MM.1S (cell line): ENCODE measurements around the gene TAF9.

ENCODE experiments used
- DNase-seq: peaks from one replicate; pipeline ENCODE4 v3.0.0-alpha.2; 2015
- H2AFZ ChIP-seq: fragments of 300-600 bp; sonication (generic); 2 replicates; pipeline ENCODE4 v1.6.0; 2016; ENCODE audit warnings: antibody characterized with exemption, low read length
- H3F3A ChIP-seq: fragments of 300-600 bp; sonication (generic); 2 replicates; pipeline ENCODE4 v1.6.1; 2016; ENCODE audit warnings: mild to moderate bottlenecking, antibody characterized with exemption, low read length, moderate library complexity, mixed read lengths; ENCODE audit not compliant: insufficient read depth
- H3K27ac ChIP-seq: fragments of 300-600 bp; sonication (generic); 2 replicates; pipeline ENCODE4 v1.5.1; 2016; ENCODE audit warnings: mild to moderate bottlenecking, low read length
- H3K27me3 ChIP-seq: fragments of 300-600 bp; sonication (generic); replicated peaks from 2 replicates; pipeline ENCODE4 v1.6.0; 2016; ENCODE audit warnings: low read length; ENCODE audit not compliant: insufficient read depth
- H3K36me3 ChIP-seq: fragments of 300-600 bp; sonication (generic); replicated peaks from 2 replicates; pipeline ENCODE4 v1.6.1; 2016; ENCODE audit warnings: mild to moderate bottlenecking, low read length, mixed read lengths; ENCODE audit not compliant: insufficient read depth
- H3K4me1 ChIP-seq: fragments of 300-600 bp; sonication (generic); 2 replicates; pipeline ENCODE4 v1.6.1; 2016; ENCODE audit warnings: low read length, mixed read lengths
- H3K4me2 ChIP-seq: fragments of 300-600 bp; sonication (generic); 2 replicates; pipeline ENCODE4 v1.6.0; 2016; ENCODE audit warnings: low read depth, low read length
- H3K4me3 ChIP-seq: fragments of 300-600 bp; sonication (generic); 2 replicates; pipeline ENCODE4 v1.5.1; 2016; ENCODE audit warnings: low read length, mixed read lengths
- H3K79me2 ChIP-seq: fragments of 300-600 bp; sonication (generic); 2 replicates; pipeline ENCODE4 v1.6.1; 2016; ENCODE audit warnings: mixed run types, low read length, mixed read lengths
- H3K9ac ChIP-seq: fragments of 300-600 bp; sonication (generic); 2 replicates; pipeline ENCODE4 v1.6.1; 2016; ENCODE audit warnings: low read length, mixed read lengths
- H3K9me2 ChIP-seq: fragments of 300-600 bp; sonication (generic); replicated peaks from 2 replicates; pipeline ENCODE4 v1.6.1; 2016; ENCODE audit warnings: mild to moderate bottlenecking, low read length, mixed read lengths; ENCODE audit not compliant: insufficient read depth
- H3K9me3 ChIP-seq: fragments of 300-600 bp; sonication (generic); replicated peaks from 2 replicates; pipeline ENCODE4 v1.6.1; 2016; ENCODE audit warnings: mild to moderate bottlenecking, low read length, mixed read lengths; ENCODE audit not compliant: insufficient read depth
- H4K20me1 ChIP-seq: fragments of 300-600 bp; sonication (generic); 2 replicates; pipeline ENCODE4 v1.6.1; 2016; ENCODE audit warnings: mild to moderate bottlenecking, low read length, moderate library complexity, mixed read lengths; ENCODE audit not compliant: insufficient read depth
- CTCF ChIP-seq: fragments of 300-600 bp; sonication (generic); IDR thresholded peaks from 2 replicates; pipeline ENCODE4 v1.5.1; 2016; ENCODE audit warnings: antibody characterized with exemption, low read length, mixed read lengths
- EZH2 ChIP-seq: fragments of 300-600 bp; sonication (generic); optimal IDR thresholded peaks from 2 replicates; pipeline ENCODE3; 2017; ENCODE audit warnings: low read depth, mild to moderate bottlenecking, antibody characterized with exemption, low read length, mixed read lengths
- EZH2phosphoT487 ChIP-seq: fragments of 300-600 bp; sonication (generic); IDR thresholded peaks from 2 replicates; pipeline ENCODE4 v1.6.1; 2018; ENCODE audit warnings: antibody characterized with exemption, low read length

Gene TAF9

DNA sequence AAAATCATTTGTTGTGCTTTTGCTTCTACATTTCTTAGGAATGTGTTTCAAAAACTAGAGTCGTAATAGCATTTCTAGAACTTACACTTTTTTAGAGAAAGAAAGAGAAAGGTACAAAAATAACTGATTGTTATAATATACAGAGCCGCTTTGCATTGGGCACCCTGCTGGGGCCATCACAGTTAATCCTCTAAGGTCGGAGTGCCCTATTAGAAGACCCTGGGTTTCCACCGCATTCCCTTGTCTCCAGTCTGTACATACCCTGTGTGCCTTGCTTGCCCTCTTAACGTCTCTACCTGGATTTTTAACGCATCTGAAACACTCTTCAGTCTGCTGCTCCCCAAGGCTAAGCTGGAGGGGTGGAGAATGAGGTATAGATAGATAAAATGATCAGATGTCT lies 46.9 kb upstream of the TAF9 start:
- Histone ChIP-seq H3F3A (peaks cover 10% of the 10 kb centered on the region), H2AFZ (no peak overlapping the region), H3K79me2 (no peaks in the 10 kb centered on the region), H3K4me2 (no peak overlapping the region), H3K9me3 (no peaks in the 10 kb centered on the region), H3K27ac (no peak overlapping the region), H4K20me1 (no peaks in the 10 kb centered on the region), H3K27me3 (no peaks in the 10 kb centered on the region), H3K4me1 (no peaks in the 10 kb centered on the region), H3K9ac (no peak overlapping the region), H3K36me3 (0 out of 2 replicates have a peak, but pooled peaks cover 4% of the 10 kb centered on the region), H3K9me2 (no peaks in the 10 kb centered on the region), H3K4me3 (no peak overlapping the region)
- DNase-seq: no peak
- TF ChIP-seq EZH2phosphoT487 (no peak), EZH2 (no peak), CTCF (no peak)

DNA sequence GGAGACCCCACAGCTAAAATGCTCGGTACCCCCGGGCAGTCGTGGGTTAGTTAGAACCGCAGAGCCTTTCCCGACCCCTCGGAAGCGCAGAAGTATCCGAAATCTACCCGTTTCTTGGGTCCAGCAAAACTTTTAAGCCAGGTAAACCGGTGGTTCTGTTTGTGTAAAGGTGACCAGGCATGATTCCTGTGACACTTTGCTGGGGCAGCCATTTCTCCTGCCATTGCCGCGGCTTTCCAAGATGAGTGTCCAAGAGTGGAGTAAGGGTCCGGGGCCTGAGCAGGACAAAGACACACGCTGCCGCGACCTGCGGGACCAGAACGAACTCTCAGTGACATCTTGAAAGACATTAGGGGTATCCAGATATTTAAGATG lies 46.3 kb upstream of the TAF9 start:
- 0 out of 2 replicates have a peak, but pooled peaks cover 4% of the 10 kb centered on the region for H3K36me3 ChIP-seq
- H3K79me2 ChIP-seq: no peaks in the 10 kb centered on the region
- H3K9me2 ChIP-seq: no peaks in the 10 kb centered on the region
- TF ChIP-seq EZH2phosphoT487: no peak
- no peak for TF ChIP-seq EZH2
- TF ChIP-seq CTCF: no peak
- H3K9me3 ChIP-seq: no peaks in the 10 kb centered on the region
- peak overlapping the region; percentile 49; the same call in 1 of the 2 replicates for H3K4me2 ChIP-seq
- H3F3A ChIP-seq: peaks cover 10% of the 10 kb centered on the region
- no peaks in the 10 kb centered on the region for H3K4me1 ChIP-seq
- no peak overlapping the region for H3K9ac ChIP-seq
- H3K27me3 ChIP-seq: no peaks in the 10 kb centered on the region
- H2AFZ ChIP-seq: peak overlapping the region; percentile 43
- no peaks in the 10 kb centered on the region for H4K20me1 ChIP-seq
- no peak for DNase-seq
- peak overlapping the region; percentile 51 for H3K4me3 ChIP-seq
- H3K27ac ChIP-seq: no peak overlapping the region

- Histone ChIP-seq H3F3A (peaks cover 10% of the 10 kb centered on the region), H4K20me1 (no peaks in the 10 kb centered on the region), H3K9ac (peak within 1 kb of the TSS; percentile 30; the same call in 1 of the 2 replicates), H3K36me3 (peaks cover 4% of the 10 kb centered on the region; the same call in 1 of the 2 replicates), H3K4me2 (peak within 1 kb of the TSS; percentile 49; the same call in 1 of the 2 replicates), H3K4me1 (no peaks in the 10 kb centered on the region), H2AFZ (peak within 1 kb of the TSS; percentile 43), H3K9me3 (no peaks in the 10 kb centered on the region), H3K9me2 (no peaks in the 10 kb centered on the region), H3K4me3 (peak within 1 kb of the TSS; percentile 51), H3K27ac (peak within 1 kb of the TSS; percentile 14; the same call in 1 of the 2 replicates), H3K27me3 (no peaks in the 10 kb centered on the region), H3K79me2 (no peaks in the 10 kb centered on the region)
- TF ChIP-seq EZH2 (no peak), CTCF (peak; percentile 36)
- peak; percentile 80 for DNase-seq
These were observed 45.7 kb upstream of the TAF9 start, which contains the start of gene MARVELD2 for GRCh38 chr5:69414885-69415583. MARVELD2 (plus strand) TSS chr5:69415116; CDS start chr5:69419386, 4,270 bp downstream.
